Choroid plexus epithelial cell (primary cell): ENCODE measurements around the gene SNX27.

Experiments used
- DNase-seq: peaks from one replicate; pipeline ENCODE4 v3.0.0-alpha.2; 2010; ENCODE audit warnings: low read depth
- H3K4me3 ChIP-seq: 2 replicates; pipeline ENCODE4 v1.5.1; 2011; ENCODE audit warnings: low read depth, mild to moderate bottlenecking, control low read depth, low read length, moderate library complexity
- TF ChIP-seq, protein P1 (sequence below): conservative IDR thresholded peaks from 2 replicates; pipeline ENCODE4 v1.5.1; 2011; ENCODE audit warnings: low read depth, mild to moderate bottlenecking, control low read depth, inconsistent platforms, low read length, moderate library complexity

SNX27 gene

DNA sequence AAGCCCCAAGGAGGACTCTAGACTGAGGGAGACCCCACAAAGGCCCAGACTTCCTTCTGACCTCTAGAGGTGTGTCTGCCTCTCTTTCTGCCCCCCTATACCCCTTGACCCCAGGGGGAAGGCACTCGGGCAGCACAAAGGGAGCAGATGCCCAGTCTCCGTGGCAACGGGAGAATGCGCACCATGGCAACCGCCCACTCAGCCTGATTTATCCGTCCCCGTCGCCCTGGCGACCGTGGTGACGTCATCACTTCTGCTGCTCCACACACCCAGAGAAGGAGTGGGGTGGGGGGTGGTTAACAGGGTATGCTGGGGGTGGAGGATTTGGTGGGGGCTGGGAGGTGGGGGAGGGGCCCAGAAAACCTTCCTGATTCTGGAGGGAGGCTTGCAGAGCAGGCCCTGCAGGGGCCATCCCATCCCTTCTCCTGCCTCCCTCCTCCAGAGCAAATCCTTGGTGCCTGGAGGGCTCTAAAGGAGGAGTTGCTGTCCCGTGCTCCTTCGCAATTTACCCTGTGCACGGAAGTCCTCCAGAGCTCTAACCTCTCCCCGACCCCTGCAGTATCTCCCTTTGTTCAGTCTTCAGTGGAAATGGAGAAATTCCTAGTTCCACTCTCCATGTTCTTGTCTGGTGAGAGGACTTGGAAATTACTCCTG lies 98.5 kb downstream of the SNX27 start:
- peak; percentile 39 for DNase-seq
- H3K4me3 ChIP-seq: no peak overlapping the region
- TF ChIP-seq, protein P1, sequence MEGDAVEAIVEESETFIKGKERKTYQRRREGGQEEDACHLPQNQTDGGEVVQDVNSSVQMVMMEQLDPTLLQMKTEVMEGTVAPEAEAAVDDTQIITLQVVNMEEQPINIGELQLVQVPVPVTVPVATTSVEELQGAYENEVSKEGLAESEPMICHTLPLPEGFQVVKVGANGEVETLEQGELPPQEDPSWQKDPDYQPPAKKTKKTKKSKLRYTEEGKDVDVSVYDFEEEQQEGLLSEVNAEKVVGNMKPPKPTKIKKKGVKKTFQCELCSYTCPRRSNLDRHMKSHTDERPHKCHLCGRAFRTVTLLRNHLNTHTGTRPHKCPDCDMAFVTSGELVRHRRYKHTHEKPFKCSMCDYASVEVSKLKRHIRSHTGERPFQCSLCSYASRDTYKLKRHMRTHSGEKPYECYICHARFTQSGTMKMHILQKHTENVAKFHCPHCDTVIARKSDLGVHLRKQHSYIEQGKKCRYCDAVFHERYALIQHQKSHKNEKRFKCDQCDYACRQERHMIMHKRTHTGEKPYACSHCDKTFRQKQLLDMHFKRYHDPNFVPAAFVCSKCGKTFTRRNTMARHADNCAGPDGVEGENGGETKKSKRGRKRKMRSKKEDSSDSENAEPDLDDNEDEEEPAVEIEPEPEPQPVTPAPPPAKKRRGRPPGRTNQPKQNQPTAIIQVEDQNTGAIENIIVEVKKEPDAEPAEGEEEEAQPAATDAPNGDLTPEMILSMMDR: no peak

DNA sequence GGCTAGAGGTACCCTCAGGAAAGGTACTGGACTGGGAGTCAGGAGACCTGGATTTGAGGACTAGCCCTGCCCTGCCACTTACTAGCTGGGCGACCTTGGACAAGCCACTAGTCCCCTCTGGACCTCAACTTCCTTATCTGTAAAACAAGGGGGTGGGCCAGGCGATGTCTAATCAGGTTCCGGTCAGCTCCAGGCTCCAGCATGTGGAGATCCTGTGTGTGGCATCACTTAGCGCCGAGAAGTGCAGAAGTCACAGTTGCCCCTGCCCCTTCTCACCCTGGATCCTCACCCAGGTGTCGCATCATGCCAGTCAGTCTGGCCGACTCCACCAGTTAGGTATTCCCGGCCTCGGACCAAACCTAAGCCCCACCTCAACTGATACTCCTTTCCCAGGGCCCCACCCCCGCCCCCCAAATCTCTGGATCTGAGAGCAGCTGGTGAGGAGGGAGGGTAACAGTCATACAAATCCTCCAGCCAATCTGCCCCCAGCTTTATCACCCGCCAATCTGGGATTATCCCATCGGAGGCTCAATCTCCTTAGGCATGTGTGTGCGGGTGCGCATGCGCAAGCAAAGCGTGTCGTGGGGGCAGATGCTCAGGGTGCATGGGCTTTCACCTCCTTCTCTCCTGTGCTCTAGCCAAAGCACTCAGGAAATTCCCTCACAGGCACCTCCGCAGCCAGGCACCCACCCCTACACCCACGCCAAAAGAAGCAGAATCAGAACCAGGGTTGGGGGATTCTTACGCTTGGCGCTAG lies 99.4 kb downstream of the SNX27 start:
- DNase-seq: no peak
- no peak overlapping the region for H3K4me3 ChIP-seq
- TF ChIP-seq, protein P1: no peak

DNA sequence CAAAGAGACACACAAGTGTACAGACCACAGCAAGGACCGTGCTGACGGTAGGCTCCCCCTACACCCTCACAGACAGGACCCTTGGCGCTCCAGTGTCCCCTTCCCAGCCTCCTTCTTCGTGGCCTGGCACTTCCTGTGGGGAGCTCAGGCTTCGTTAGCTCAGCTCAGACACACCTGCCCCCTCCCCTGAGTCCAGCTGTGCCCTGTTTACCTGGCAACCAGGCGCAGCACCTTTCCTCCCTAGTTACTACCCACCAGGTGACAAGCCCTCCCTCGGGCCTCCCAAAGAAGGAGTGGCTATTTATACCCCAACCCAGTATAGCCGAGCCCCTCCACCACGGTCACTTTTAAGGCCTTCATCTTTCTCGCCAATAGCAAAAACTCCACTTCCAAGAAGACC lies 100.1 kb downstream of the SNX27 start:
- no peak for DNase-seq
- no peak overlapping the region for H3K4me3 ChIP-seq
- TF ChIP-seq, protein P1: no peak

DNA sequence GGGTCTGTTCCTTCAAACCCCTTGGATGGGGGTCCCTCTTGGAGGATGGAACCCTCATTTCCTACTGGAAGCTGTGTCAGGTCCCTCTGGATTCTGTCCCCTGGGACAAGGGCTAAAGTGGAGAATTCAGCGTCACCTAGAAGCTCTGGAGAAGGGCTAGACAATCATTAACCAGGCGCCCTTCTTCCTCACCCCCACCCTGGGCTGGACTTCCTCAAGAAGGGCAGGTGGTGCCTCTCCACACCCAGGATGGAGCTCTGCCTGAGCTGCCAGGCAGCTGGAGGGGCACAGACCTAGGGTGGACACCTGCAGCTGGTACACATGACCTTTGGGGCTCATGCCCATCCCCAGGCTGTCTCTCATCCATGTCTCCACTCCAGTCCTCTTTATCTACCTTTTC lies 101.2 kb downstream of the SNX27 start:
- DNase-seq: no peak
- TF ChIP-seq, protein P1: no peak
- H3K4me3 ChIP-seq: no peak overlapping the region

DNA sequence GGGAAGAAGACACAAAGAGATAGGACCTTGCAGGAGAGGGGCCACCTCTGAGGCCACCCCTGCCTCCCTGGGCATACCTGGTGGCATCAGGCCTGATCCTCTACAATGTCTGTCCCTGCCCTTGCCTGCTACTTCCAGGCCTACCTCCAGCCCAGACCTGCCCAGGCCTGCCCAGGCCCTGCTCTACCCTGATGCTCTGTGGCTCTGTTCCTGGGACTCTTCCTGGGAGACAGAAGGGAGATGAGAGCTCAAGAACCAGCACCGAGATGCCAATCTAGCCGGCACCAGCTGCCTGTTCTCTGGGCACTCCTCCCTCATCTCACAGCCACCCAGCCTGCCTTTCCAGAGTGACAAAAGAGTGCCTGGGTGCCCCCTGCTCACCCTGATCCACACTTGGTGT lies 102.0 kb downstream of the SNX27 start:
- TF ChIP-seq, protein P1: no peak
- no peak for DNase-seq
- no peak overlapping the region for H3K4me3 ChIP-seq

DNA sequence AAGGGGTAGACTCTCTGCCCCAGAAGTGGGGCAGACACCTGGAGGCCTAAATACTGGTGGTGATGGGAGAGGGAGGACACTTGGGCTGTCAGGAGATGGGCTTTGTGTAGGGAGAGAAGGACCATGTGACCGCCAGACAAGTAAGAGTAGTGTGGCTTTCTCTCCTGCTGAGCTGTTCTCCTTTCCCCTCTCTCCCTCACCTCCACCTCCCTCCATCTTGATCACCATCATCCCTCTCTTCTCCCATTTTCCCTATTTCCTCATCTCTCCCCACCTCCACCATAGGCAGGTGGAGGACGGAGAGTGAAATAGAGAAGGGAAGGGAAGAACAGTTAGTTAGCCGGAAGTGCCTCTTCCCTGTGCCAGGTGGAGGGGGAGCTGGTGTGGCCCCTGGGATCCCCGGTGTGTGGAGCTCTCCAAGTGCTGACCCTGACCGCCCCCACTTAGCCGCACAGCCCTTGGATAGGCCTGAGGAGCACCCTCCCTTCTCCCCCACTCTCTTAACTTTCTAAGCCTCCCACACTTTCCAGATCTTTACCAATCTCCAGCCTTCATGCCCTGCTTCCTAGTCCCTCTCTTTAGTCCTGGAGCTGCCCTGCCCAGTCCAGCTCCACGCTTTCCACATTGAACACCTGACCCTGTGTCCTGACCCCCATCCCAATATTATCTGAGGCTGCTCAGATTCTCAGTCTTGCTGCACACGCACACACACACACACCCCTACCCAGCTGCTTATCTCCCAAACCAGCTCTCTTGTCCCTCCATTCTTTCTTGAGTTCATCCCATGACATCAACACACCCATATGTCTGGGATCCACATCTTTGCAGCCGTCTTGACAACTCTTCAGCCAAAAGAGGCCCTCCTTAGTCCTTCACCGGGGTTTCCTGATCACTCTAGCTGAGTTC lies 103.2 kb downstream of the SNX27 start:
- no peak for DNase-seq
- TF ChIP-seq, protein P1: no peak
- H3K4me3 ChIP-seq: no peak overlapping the region
